GM12891 (cell line): ENCODE data around the gene TSPAN9.

ENCODE experiments used
- DNase-seq: peaks from one replicate; pipeline ENCODE4 v3.0.0; 2011; ENCODE audit warnings: low spot score; ENCODE audit not compliant: insufficient read length
- FAIRE-seq: peaks from 2 replicates; lab custom pipeline; 2011; peaks lifted over from hg19 to GRCh38; lab: Jason Lieb, UNC
- PAX5 ChIP-seq: IDR thresholded peaks from 2 replicates; pipeline ENCODE4 v1.6.1; 2011; ENCODE audit warnings: low read length, moderate library complexity, mild to moderate bottlenecking; ENCODE audit not compliant: insufficient read depth, severe bottlenecking
- POLR2A ChIP-seq: IDR thresholded peaks from 2 replicates; pipeline ENCODE4 v1.6.1; 2011; ENCODE audit warnings: low read depth, low read length, control low read depth
- POLR2AphosphoS5 ChIP-seq: IDR thresholded peaks from 2 replicates; pipeline ENCODE4 v1.6.1; 2011; ENCODE audit warnings: low read depth, low read length, control low read depth
- POU2F2 ChIP-seq: IDR thresholded peaks from 2 replicates; pipeline ENCODE4 v1.6.1; 2011; ENCODE audit warnings: low read depth, mild to moderate bottlenecking, control low read depth, low read length, moderate library complexity
- SPI1 ChIP-seq: IDR thresholded peaks from 2 replicates; pipeline ENCODE4 v1.6.1; 2011; ENCODE audit warnings: low read depth, low read length, control low read depth
- TAF1 ChIP-seq: IDR thresholded peaks from 2 replicates; pipeline ENCODE4 v1.6.1; 2011; ENCODE audit warnings: low read depth, low read length, control low read depth

The TSPAN9 gene

GRCh38 chr12:3202096-3202495, 124.9 kb downstream of the TSPAN9 start:
- FAIRE-seq (no peak), DNase-seq (no peak)
- TF ChIP-seq POLR2AphosphoS5, result no peak
- no peak for TF ChIP-seq POU2F2
- no peak for TF ChIP-seq PAX5
- no peak for TF ChIP-seq TAF1
- no peak for TF ChIP-seq SPI1
- no peak for TF ChIP-seq POLR2A

- FAIRE-seq (peak; percentile 89), DNase-seq (peak; percentile 72)
Measured at GRCh38 chr12:3202734-3203446, 125.7 kb downstream of the TSPAN9 start.

GRCh38 chr12:3203713-3204112, 126.5 kb downstream of the TSPAN9 start:
- no peak for FAIRE-seq
- DNase-seq, result no peak
- no peak for TF ChIP-seq POU2F2
- no peak for TF ChIP-seq PAX5
- TF ChIP-seq POLR2A, result no peak
- no peak for TF ChIP-seq POLR2AphosphoS5
- TF ChIP-seq TAF1, result no peak
- TF ChIP-seq SPI1, result no peak

More at GRCh38 chr12:3202734-3203446, 125.7 kb downstream of the TSPAN9 start:
- no peak for TF ChIP-seq POLR2AphosphoS5
- no peak for TF ChIP-seq POLR2A
- no peak for TF ChIP-seq PAX5
- no peak for TF ChIP-seq SPI1
- TF ChIP-seq TAF1, result no peak
- no peak for TF ChIP-seq POU2F2

GRCh38 chr12:3204143-3204542, 127.0 kb downstream of the TSPAN9 start:
- TF ChIP-seq POLR2AphosphoS5 (no peak), TAF1 (no peak), SPI1 (no peak), POLR2A (no peak), PAX5 (no peak), POU2F2 (no peak)
- FAIRE-seq (no peak), DNase-seq (no peak)

- FAIRE-seq, result no peak
- TF ChIP-seq SPI1 (no peak), TAF1 (no peak), POLR2AphosphoS5 (no peak), PAX5 (no peak), POLR2A (no peak), POU2F2 (no peak)
- no peak for DNase-seq
Measured at GRCh38 chr12:3204730-3205531, 127.8 kb downstream of the TSPAN9 start.

- FAIRE-seq (no peak), DNase-seq (no peak)
- TF ChIP-seq POLR2A, result no peak
- no peak for TF ChIP-seq POU2F2
- TF ChIP-seq TAF1, result no peak
- no peak for TF ChIP-seq POLR2AphosphoS5
- no peak for TF ChIP-seq SPI1
- no peak for TF ChIP-seq PAX5
Measured at GRCh38 chr12:3205742-3206519, 128.8 kb downstream of the TSPAN9 start.

GRCh38 chr12:3206536-3207072, 129.4 kb downstream of the TSPAN9 start:
- DNase-seq (no peak), FAIRE-seq (no peak)
- TF ChIP-seq POLR2A (no peak), POU2F2 (no peak), PAX5 (no peak), SPI1 (no peak), TAF1 (no peak), POLR2AphosphoS5 (no peak)

- DNase-seq (no peak), FAIRE-seq (no peak)
- TF ChIP-seq SPI1 (no peak), TAF1 (no peak), POU2F2 (no peak), POLR2AphosphoS5 (no peak), PAX5 (no peak), POLR2A (no peak)
Measured at GRCh38 chr12:3207175-3207574, 130.0 kb downstream of the TSPAN9 start.
